Measurements from ENCODE around the gene GMCL1. TPM values are rescaled to one million over a fixed set of nuclear protein-coding genes. Genes with fewer than 3 reads are reported as not detected.

Gene GMCL1
- total RNA-seq, 1 donor from 2014 or later: 29.0 TPM

GRCh38 chr2:69926849-69927515 is 97.5 kb downstream of the GMCL1 start:
- DNase-seq (ENCODE audit: low spot score): no peak

Other genes starting within 250 kb of the GMCL1 start
- 83.4 TPM for gene AAK1, start 185.9 kb upstream of the GMCL1 start, total RNA-seq
- gene ANXA4, start 87.5 kb upstream of the GMCL1 start, total RNA-seq: 2,875 TPM
- gene SNRNP27, start 64.3 kb downstream of the GMCL1 start, total RNA-seq: 43.4 TPM
- gene MXD1, start 85.4 kb downstream of the GMCL1 start, total RNA-seq: 13.7 TPM
- 1.1 TPM for gene ASPRV1, start 132.0 kb downstream of the GMCL1 start, total RNA-seq